DND-41 (cell line): ENCODE measurements around the gene NARS2.

ENCODE experiments used
- EZH2 ChIP-seq: IDR thresholded peaks from 3 replicates; pipeline ENCODE4 v1.6.1; 2012; ENCODE audit warnings: borderline replicate concordance, low read depth, mild to moderate bottlenecking, moderate library complexity, low read length, inconsistent platforms; ENCODE audit not compliant: severe bottlenecking
- TF ChIP-seq, protein P1 (sequence below): IDR thresholded peaks from 2 replicates; pipeline ENCODE4 v1.5.1; 2012; ENCODE audit warnings: borderline replicate concordance, low read length, moderate library complexity, mild to moderate bottlenecking; ENCODE audit not compliant: poor library complexity, severe bottlenecking; ENCODE audit errors: extremely low read depth

DNA sequence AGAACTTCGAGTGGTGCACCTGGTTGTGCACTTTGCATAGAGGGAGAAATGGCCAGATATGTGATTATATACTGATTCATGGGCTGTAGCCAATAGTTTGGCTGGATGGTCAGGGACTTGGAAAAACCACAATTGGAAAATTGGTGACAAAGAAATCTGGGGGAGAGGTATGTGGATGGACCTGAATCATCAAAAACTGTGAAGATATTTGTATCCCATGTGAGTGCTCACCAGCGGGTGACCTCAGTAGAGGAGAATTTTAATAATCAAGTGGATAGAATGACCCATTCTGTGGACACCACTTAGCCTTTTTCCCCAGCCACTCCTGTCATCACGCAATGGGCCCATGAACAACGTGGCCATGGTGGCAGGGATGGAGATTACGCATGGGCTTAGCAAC lies 48.0 kb upstream of the NARS2 start:
- TF ChIP-seq, protein P1, sequence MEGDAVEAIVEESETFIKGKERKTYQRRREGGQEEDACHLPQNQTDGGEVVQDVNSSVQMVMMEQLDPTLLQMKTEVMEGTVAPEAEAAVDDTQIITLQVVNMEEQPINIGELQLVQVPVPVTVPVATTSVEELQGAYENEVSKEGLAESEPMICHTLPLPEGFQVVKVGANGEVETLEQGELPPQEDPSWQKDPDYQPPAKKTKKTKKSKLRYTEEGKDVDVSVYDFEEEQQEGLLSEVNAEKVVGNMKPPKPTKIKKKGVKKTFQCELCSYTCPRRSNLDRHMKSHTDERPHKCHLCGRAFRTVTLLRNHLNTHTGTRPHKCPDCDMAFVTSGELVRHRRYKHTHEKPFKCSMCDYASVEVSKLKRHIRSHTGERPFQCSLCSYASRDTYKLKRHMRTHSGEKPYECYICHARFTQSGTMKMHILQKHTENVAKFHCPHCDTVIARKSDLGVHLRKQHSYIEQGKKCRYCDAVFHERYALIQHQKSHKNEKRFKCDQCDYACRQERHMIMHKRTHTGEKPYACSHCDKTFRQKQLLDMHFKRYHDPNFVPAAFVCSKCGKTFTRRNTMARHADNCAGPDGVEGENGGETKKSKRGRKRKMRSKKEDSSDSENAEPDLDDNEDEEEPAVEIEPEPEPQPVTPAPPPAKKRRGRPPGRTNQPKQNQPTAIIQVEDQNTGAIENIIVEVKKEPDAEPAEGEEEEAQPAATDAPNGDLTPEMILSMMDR, result no peak
- no peak for TF ChIP-seq EZH2
